Midbrain (tissue), 1 donor: ENCODE results near the gene NT5DC1.

ENCODE experiments used
- DNase-seq: peaks from one replicate; lab custom pipeline; 2025; lab: John Stamatoyannopoulos, UW

NT5DC1 gene

DNA sequence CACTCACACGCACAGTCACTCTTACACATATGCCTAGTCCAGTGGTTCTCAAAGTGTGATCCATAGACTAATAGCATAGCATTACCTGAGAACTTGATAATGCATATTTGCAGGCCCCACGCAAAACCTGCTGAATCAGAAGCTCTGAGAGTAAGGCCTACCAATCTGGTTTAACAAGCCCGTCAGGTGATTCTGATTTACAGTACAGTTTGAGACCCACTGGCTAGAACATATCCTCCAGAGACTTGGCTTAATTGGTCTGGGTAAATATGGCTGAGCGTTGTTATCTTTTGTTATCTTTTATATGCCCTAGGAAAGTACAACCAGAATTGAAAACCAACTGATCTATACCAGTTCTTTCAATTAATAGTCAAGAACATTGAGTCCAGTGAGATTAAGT lies 143.6 kb downstream of the NT5DC1 start:
- no peak for DNase-seq

DNA sequence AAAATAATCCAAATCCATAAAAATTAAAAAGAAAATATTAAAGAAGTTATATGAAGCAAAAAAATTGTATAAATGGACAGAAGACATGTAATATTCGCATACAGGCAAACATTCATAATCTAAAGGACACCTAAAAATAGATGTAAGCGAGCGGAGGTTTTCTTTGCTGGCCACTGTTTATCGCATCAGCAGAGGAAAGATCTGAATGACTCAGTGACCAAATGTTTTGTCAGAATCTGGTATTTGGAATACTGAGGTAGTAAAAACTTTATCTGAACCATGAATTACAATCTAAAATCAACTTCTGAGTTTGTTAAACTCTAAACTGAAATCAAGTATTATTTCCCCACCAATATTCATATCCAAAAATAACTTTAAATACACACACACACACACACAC lies 145.4 kb downstream of the NT5DC1 start:
- no peak for DNase-seq

DNA sequence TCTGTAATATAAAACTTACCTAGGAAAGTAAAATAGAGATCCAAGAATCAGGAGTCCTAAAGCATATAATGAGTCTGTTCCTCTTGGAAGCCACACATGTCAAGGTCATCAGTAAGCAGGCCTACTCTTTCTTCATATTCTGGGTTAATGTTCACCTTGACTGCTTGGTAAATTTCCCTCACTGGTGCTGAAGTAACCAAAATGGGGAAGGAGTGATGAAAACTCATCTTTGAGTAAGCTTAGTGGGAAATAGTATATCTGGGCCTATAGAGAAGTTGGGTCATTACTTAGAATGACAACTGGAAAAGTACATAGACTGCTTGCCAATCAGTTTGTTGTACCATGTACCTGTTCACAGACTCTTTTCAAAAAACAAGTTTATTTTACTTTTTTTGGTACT lies 146.6 kb downstream of the NT5DC1 start:
- DNase-seq: no peak

DNA sequence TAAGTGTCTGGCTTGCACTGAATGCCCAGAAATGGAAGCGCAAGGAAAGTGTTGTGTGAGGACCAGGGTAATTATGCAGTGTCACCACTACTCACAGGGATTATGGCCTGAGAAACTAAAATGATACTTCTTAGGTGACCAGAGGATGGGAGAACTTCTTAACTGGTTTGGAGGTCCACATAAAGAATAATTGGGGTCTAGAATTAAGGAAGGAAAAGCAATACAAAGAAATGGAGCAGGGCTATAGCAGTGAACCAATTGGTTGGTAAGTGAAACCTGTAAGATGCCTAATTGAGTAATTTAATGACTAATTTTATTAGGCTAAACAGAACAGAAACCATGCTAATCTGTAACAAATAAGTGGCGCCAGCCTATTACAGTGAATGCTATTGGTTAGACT lies 147.9 kb downstream of the NT5DC1 start:
- DNase-seq: no peak

DNA sequence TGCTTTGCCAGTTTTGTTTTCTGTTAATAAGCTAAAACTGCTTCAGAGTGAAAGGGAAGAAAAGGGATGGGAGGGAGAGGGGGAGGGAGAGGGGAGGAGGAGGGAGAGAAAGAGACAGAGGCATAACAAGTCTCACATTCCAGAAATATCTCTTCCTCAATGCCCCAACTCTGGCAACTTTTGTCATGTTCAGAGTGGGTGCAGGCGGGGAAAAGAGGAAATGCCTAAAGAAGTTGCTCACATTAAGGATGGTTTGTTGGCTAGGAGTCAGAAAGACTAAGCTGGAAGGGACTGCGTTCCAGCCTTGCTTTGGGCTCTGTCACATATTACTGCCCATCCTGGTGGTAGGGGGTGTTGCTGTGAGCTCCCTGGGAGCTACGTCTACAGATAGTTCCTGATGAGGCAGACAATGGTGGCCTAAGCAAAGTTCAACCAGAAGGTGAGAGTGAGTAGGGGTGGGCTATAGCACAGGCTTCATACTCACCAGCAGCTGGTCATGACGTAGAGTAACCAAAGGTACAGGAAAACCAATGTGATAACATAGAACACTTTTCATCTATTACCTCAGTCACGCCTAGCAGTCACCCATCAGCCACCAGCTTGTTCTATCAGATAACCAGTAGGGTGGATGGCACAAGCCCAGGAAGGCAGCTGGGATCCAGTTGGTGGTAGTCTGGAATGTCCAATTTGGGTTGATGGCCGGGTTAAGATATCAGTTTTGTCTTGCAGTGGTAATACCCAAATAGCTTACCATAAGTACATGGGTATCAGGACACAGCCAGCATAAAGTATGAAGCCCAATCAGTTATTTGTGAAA lies 151.1 kb downstream of the NT5DC1 start:
- no peak for DNase-seq

DNA sequence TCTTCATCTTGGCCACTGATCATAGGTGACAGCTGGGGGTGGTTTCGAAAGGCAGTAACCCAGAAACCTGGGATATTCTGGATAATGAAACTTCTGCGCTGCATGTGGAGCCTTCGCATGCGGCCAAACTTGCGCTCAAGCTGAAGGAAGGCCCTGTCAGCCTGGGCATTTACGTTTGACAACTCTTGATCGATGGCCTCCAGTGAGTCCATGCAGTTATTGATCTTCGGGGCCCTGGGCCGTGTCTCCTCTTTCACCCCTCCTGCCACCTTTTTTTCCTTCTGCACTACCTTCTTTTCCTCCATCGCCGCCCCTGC lies 152.5 kb downstream of the NT5DC1 start:
- DNase-seq: no peak

DNA sequence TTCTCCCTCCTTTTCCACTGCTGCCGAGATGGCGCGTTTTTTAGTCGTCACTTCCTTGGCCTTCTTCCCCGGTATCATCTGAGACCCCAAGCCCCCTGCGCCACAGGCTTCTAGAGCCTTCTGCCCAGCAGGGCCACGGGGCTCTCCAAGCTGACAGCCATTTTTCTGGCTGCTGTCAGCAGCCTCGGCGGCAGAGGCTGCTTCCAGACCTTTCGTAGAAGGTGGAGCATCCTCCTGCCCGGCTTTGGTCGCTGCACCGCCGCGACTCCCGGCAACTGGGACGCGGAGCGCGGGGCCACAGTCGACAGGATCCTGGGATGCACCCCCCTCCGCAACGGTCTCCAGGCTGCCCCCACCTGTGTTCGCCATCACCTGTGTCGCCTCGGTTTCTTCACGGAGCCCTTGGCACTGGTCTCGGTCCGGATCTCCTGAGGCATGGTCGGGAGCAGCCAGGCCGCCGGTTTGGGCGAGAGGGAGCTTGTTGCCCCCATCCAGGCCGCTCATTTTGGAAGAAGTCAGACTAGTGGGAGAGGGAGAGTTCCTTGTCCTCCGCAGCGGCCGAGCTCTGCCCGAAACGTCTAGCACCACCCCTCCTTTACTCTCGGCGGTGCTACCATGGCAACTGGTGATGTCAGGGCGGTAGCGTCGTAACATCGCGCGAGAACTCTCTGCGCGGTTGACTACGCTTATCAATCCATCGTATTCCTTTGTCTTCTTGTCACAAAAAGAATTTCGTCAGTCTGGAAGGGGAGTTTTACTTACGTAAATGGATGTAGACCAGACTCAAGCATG lies 153.0 kb downstream of the NT5DC1 start, which contains the start of gene TSPYL4:
Gene TSPYL4, minus strand, starts transcription at position 571 of the 792 bp plus-strand sequence. Its CDS starts 67 bp downstream, at position 504.
- peak; percentile 94 for DNase-seq

DNA sequence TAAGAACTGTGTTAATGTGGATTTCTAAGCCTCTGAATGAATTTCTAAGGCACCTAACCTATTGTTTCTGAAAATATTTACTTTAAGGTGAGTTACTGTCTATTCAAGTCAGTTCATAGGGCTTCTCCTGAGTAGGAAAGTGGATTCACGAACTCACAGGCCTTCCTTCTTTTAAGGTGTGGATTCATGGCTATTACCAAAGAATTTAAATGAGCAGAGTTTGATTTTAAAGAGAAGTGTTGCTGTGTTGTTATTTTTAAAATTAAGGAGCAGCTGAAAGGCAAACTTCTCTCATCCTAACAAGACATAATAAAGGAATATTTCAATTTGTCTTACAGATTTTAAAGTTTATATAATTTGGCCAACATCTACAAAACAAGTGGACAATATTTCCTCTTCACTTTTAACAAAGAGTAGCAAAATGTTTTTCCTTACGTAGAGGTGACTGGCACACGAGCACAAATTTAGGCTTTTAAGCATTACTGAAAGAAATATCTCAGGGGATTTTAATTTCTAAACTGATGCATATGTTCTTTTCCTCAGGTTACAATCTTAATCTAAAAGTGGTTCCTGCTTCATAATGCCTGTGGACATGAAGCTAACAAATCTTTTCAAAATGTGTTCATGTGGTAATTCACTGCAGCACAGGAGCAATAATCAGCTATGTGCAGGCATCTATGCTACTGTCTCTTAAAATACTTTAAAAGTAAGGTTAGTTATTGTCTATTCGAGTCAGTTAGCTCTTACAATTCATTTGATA lies 153.8 kb downstream of the NT5DC1 start:
- DNase-seq: peak; percentile 11

DNA sequence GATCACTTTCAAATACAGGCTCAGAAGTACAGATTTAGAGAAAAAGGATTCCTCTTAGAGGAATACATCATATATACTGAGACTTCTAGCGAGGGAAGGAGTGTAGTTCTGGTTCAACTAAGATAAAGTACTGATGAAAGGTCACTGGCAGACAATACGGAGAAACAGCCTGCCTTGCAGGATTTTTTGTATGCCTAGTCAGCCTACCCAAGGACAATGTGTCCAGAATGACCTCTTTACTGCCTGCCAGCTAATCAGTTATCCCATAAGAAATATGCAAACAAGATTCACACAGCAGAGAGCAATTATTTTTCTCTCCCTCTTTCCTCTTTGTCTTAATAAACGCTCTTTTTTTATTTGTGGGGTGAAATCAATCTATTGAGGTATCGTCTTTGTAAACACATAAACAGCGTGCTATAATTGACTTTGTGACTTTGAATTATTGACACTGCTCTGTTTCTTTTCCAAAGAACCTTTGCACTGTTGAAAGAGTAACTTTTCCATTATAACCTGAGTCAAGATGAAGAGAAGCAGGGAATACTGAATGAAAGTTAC lies 154.7 kb downstream of the NT5DC1 start:
- DNase-seq: no peak

DNA sequence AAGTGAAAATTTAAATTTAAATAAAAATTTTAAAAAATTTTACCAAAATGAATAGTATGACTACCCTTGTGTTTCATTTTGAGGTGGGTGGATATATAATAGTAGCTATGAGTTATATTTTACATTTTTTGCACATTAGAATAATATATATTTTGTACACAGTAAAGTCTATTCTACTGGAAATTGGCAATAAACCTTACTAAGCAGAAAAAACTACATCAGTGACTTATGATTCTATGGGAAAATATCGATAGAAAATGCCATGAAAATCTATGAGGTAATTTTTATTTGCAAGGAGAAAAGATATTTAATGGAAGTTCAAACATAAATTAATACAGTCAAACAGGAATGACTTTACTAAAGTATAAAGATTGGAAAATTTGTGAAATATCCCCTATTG lies 156.0 kb downstream of the NT5DC1 start:
- DNase-seq: no peak

DNA sequence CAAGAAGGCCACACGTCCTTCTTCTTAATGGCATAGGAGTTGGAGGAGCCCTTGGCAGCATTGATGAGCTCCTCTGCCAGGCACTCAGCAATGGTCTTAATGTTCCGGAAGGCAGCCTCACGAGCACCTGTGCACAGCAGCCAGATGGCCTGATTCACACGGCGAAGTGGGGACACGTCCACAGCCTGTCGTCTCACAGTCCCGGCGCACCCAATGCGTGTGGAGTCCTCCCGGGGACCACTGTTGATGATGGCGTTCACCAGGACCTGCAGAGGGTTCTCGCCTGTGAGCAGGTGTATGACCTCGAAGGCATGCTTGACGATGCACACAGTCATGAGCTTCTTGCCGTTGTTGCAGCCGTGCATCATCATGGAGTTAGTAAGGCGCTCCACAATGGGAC lies 157.9 kb downstream of the NT5DC1 start:
- DNase-seq: no peak

DNA sequence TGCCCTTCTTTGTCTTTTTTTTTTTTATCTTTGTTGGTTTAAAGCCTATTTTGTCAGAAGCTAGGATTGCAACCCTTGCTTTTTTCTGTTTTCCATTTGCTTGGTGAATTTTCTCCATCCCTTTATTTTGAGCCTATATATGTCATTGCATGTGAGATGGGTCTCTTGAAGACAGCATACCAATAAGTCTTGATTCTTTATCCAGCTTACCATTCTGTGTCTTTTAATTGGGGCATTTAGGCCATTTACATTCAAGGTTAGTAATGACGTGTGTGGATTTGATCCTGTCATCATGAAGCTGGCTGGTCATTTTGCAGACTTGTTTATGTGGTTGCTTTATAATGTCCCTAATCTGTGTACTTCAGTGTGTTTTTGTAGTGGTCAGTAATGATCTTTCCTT lies 162.7 kb downstream of the NT5DC1 start:
- DNase-seq: no peak

DNA sequence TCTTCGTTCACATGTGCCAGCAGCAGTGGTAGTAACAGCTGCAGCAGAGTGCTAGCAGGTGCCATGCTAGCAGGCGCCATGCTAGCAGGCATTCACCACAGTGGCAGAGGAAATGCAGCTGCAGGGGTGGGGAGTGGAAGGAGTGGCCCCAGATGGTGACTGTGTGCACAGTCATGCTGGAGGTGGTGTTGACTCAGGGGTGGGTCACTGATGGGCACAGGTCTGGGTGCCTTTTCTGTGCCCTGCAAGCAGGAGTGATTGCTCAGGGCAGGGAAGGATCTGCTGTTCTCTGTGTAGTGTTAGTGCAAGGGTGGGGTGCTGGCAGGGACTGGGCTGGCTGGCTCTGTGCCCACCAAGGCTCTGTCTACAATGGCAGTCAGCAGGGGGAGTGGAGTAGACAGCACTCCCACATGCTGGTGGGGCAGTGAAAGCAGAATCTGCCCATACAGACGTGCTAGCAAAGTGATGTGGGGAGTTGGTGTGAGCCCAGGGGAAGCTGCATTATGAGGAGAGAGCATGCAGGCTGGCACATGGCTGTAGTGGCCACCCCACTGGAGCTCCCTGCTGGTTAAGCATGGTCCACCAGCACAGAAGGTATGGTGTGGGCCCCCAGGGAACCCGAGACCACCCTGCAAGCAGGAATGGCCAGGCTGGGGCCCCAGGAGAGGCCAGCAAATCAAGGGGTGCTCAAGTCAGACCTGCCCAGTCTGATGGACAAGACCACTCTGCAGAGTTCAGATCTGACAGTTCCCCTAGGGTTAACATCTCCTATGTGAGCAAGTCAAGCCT lies 164.6 kb downstream of the NT5DC1 start:
- DNase-seq: no peak

DNA sequence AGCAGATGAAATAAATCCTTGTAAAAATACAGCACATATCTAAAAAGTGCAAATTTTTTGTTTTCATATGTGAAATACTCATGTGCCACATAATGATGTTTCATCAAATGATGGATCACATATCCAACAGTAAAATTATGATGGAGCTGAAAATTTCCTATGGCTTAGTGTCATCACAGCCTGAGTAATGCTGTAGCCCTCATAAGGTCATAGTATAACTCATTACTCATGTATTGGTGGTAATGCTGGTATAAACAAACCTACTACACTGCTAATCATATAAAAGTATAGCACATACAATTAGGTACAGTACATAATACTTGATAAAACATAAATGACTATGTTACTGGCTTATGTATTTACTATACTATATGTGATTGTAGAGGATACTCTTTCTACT lies 166.2 kb downstream of the NT5DC1 start:
- DNase-seq: no peak

DNA sequence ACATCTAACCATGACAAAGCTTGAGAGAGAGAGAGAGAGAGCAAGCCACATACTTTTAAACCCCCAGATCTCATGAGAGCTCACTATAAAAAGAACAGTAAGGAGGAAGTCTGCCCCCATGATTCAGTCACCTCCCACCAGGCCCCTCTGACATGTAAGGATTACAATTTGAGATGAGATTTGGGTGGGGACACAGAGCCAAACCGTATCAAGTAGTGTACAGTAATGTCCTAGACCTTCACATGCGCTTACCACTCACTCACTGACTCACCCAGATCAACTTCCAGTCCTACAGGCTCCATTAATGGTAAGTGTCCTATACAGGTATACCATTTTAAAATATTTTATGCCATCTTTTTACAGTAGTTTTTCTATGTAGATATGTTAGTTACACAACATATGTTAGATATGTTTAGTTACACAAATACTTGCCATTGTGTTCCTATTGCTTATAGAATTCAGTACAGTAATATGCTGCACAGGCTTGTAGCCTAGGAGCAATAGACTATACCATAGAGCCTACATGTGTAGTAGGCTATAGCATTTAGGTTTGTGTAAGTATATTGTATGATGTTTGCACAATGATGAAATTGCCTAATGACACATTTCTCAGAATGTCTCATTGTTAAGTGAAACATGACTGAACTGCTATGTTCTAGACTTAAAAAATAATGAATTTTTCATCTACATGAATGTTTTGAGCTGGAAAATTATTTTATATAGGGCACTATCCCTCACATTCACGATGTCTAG lies 167.4 kb downstream of the NT5DC1 start:
- no peak for DNase-seq

DNA sequence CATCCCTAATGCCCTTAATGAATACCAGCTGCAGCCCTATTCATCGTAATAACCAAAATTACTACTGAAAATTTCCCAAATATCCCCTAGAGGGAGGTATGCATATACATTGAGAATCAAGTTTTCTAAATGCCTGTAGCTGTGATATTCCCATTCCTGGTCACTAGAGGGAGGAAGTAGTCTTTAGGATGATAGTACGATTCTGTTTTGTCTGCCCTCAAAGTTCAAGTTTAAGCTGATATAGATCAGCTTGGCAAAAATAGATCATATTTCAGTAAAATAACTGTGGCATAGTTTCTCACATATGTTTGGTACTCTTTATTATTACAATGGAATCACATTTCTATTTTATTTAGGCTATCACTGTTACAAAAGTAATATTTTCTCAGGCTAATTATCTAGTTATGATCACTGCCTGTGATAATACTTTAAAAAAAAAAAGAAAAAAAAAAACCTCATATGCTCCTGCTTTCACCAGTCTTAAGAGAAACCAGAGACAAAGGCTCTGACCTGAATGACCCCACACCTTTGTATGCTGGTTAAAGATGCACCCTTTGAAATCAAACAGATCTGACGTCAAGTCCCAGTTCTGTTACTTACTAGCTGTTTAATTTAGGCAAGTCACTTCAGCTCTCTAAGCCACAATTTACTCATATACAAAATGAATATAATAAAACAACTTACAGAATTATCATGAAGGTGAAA lies 168.1 kb downstream of the NT5DC1 start:
- DNase-seq: peak; percentile 57

DNA sequence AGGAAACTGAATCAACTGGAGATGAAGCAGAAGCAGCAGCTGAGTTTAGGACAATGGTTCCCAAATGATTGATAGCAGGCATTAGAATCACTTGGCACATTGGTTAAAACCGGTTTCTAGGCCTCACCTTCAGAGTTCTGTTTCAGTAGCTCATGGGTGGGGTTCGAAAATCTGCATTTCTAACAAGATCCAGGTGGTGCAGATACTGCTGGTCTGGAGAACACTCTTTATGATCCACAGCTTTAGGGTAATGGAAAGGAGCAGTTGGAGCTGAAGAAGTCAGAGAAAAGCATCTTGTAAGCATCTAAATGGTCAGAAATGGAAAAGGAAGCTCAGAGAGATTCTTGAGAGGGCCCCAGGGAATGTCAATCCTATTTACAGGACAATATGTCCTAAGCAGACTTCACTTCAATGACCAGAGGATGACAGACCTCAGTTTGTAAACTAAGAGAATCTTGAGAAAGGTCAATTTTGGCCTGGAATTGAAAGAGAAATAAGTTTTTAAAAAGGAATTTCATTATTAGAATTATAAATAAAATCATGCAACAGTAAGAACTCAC lies 170.6 kb downstream of the NT5DC1 start:
- DNase-seq: no peak

DNA sequence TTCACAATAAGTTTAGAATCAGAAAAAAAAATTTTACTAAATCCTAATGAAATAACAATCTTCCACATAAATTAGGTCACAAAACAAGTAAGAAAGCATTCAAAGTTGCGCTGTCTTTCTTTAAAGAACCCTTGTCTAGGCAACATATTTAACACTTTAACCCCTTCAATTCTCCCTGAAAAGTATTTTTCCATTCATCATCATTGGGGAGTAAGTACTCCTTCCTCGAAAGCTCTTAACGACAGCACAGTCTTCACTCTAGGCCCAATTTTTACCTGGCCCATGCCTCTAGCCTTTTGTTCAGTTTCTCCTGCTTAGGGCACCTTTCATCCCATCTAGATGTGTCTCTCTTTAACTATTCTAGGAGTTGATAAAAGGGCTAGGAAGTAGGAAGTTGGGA lies 176.5 kb downstream of the NT5DC1 start:
- no peak for DNase-seq

DNA sequence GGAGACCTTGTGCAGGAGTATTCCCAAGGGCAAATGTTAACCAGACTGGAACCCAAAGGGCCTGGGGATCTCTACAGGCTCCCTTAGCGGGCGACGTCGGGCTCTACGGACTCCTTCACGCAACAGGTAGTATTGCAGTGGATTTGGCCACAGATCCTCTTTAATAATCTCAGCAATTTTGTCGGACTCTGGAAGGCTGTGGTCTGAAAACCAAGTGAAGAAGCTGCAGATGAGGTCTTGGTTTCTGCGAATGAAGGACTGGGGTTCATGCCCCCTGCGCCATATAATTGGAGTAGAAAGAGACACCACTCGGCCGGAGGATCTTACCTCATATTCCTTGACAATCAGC lies 177.8 kb downstream of the NT5DC1 start:
- DNase-seq: no peak

DNA sequence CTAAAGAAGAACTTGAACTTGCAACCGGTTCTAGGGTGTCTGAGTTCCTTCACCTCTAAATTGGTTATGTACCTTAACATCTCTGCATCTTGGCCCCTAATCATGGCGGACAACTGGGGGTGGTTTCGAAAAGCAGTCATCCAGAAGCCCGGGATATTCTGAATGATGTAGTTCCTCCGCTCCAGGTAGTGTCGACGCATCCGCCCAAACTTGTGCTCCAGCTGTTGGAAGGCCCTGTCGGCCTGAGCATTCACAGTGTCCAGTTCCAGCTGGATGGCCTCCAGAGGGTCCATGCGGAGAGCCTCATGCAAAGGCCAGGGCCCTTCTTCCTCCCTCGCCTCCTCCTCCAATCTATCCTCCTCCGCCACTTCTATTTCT lies 178.2 kb downstream of the NT5DC1 start:
- peak; percentile 62 for DNase-seq
